IMR-90 (cell line): ENCODE data around the gene ISCA1. TPM values are rescaled to one million over a fixed set of nuclear protein-coding genes. Genes with fewer than 3 reads are reported as not detected.

Experiments
- ATAC-seq: fragments of 200-7000 bp; cut with Tn5 transposase; 2 replicates; pipeline ENCODE4 v1.9.1; 2020; ENCODE audit warnings: low read depth, mild to moderate bottlenecking, moderate library complexity
- BruUV-seq: library from RNA; stranded (reverse); fragments of 400-500 nt; replicated peaks from 2 replicates; lab custom pipeline; 2021; lab: Mats Ljungman, UMichigan
- CTCF ChIA-PET: fragments of 300-600 bp; formaldehyde crosslinking; extraction: SDS; loops from one replicate; lab custom pipeline; 2021; ENCODE audit warnings: antibody characterized with exemption; lab: Yijun Ruan, JAX
- POLR2A ChIA-PET: fragments of 300-600 bp; sonication (Branson Sonifier 250); formaldehyde crosslinking; loops from one replicate; lab custom pipeline; 2022; ENCODE audit warnings: antibody characterized with exemption; ENCODE audit not compliant: unreplicated experiment; lab: Charles Lee
- DNase-seq: peaks from one replicate; pipeline ENCODE4 v3.0.0; 2013
- H2AFZ ChIP-seq: replicated peaks from 2 replicates; pipeline ENCODE3; 2013; ENCODE audit warnings: low read length, mild to moderate bottlenecking; ENCODE audit not compliant: poor library complexity
- H2AK5ac ChIP-seq: 2 replicates; pipeline ENCODE4 v1.6.1; 2013; ENCODE audit warnings: low read depth, low read length, inconsistent platforms
- H2AK9ac ChIP-seq: replicated peaks from 2 replicates; pipeline ENCODE3; 2013; ENCODE audit warnings: mild to moderate bottlenecking, low read depth, low read length, moderate library complexity; ENCODE audit not compliant: poor library complexity
- H2BK120ac ChIP-seq: 2 replicates; pipeline ENCODE4 v1.6.1; 2013; ENCODE audit warnings: low read depth, low read length, inconsistent platforms
- H2BK15ac ChIP-seq: 3 replicates; pipeline ENCODE4 v1.6.1; 2013; ENCODE audit warnings: low read depth, low read length, inconsistent platforms
- H2BK20ac ChIP-seq: 2 replicates; pipeline ENCODE4 v1.6.1; 2013; ENCODE audit warnings: low read depth, mild to moderate bottlenecking, inconsistent platforms, low read length, moderate library complexity
- H2BK5ac ChIP-seq: 2 replicates; pipeline ENCODE4 v1.6.1; 2013; ENCODE audit warnings: mild to moderate bottlenecking, low read depth, low read length, inconsistent platforms; ENCODE audit not compliant: poor library complexity, severe bottlenecking
- H3K14ac ChIP-seq: replicated peaks from 2 replicates; pipeline ENCODE4 v1.6.1; 2013; ENCODE audit warnings: low read depth, low read length, inconsistent platforms
- H3K18ac ChIP-seq: 2 replicates; pipeline ENCODE4 v1.6.1; 2013; ENCODE audit warnings: low read depth, low read length, control low read depth
- H3K23ac ChIP-seq: 2 replicates; pipeline ENCODE4 v1.6.1; 2013; ENCODE audit warnings: low read depth, low read length, inconsistent platforms
- H3K27ac ChIP-seq: 2 replicates; pipeline ENCODE4 v1.5.1; 2013; ENCODE audit warnings: mild to moderate bottlenecking, control low read depth, low read length; ENCODE audit not compliant: insufficient read depth
- H3K27me3 ChIP-seq: 2 replicates; pipeline ENCODE4 v1.6.1; 2013; ENCODE audit warnings: low read length; ENCODE audit not compliant: control insufficient read depth, insufficient read depth
- H3K36me3 ChIP-seq: 2 replicates; pipeline ENCODE4 v1.6.1; 2013; ENCODE audit warnings: low read length, mixed read lengths; ENCODE audit not compliant: control insufficient read depth, insufficient read depth
- H3K4ac ChIP-seq: 2 replicates; pipeline ENCODE4 v1.6.1; 2013; ENCODE audit warnings: low read depth, low read length, inconsistent platforms
- H3K4me1 ChIP-seq: 2 replicates; pipeline ENCODE4 v1.6.1; 2013; ENCODE audit warnings: low read length, mixed read lengths; ENCODE audit not compliant: control insufficient read depth, insufficient read depth
- H3K4me2 ChIP-seq: 2 replicates; pipeline ENCODE4 v1.6.1; 2013; ENCODE audit warnings: low read depth, mild to moderate bottlenecking, control low read depth, low read length, moderate library complexity
- H3K4me3 ChIP-seq: 2 replicates; pipeline ENCODE4 v1.5.1; 2013; ENCODE audit warnings: low read depth, mild to moderate bottlenecking, control low read depth, low read length, moderate library complexity; ENCODE audit not compliant: insufficient read depth
- H3K56ac ChIP-seq: 2 replicates; pipeline ENCODE4 v1.6.1; 2013; ENCODE audit warnings: low read length, inconsistent platforms; ENCODE audit not compliant: insufficient read depth; ENCODE audit errors: extremely low read depth
- H3K79me1 ChIP-seq, 2 experiments: 2 replicates each; pipeline ENCODE4 v1.6.1; 2013; ENCODE audit warnings: low read length in 2 of 2, inconsistent platforms in 1 of 2, low read depth in 1 of 2
- H3K9ac ChIP-seq: 2 replicates; pipeline ENCODE4 v1.6.1; 2013; ENCODE audit warnings: low read depth, low read length, control low read depth
- H3K9me1 ChIP-seq: 2 replicates; pipeline ENCODE4 v1.6.1; 2013; ENCODE audit warnings: low read length, inconsistent platforms; ENCODE audit not compliant: insufficient read depth
- H3K9me3 ChIP-seq: 2 replicates; pipeline ENCODE4 v1.6.1; 2013; ENCODE audit warnings: low read length; ENCODE audit not compliant: control insufficient read depth, insufficient read depth
- H4K20me1 ChIP-seq: 2 replicates; pipeline ENCODE4 v1.6.1; 2013; ENCODE audit warnings: low read length, inconsistent platforms; ENCODE audit not compliant: insufficient read depth
- H4K5ac ChIP-seq: 2 replicates; pipeline ENCODE4 v1.6.1; 2013; ENCODE audit warnings: mild to moderate bottlenecking, low read depth, low read length, control low read depth
- H4K8ac ChIP-seq, 2 experiments: 2 replicates each; pipeline ENCODE4 v1.6.1; 2013; ENCODE audit warnings: low read depth in 2 of 2, low read length in 2 of 2, control low read depth in 1 of 2, inconsistent platforms in 1 of 2
- H4K91ac ChIP-seq: 2 replicates; pipeline ENCODE4 v1.6.1; 2013; ENCODE audit warnings: low read depth, low read length, inconsistent platforms; ENCODE audit not compliant: insufficient read depth
- BHLHE40 ChIP-seq: fragments of 150-350 bp; IDR thresholded peaks from 2 replicates; pipeline ENCODE4 v1.6.1; 2016; ENCODE audit warnings: mild to moderate bottlenecking, low read depth, low read length
- CEBPB ChIP-seq: IDR thresholded peaks from 2 replicates; pipeline ENCODE4 v1.6.1; 2012; ENCODE audit warnings: low read depth, low read length, improper control_type of control experiment
- FOS ChIP-seq: fragments of 150-350 bp; IDR thresholded peaks from 2 replicates; pipeline ENCODE4 v1.6.1; 2016; ENCODE audit warnings: low read depth, low read length
- MAZ ChIP-seq: IDR thresholded peaks from 2 replicates; pipeline ENCODE4 v1.6.1; 2012; ENCODE audit warnings: low read depth, mild to moderate bottlenecking, low read length, improper control_type of control experiment, moderate library complexity, borderline replicate concordance
- MXI1 ChIP-seq: IDR thresholded peaks from 2 replicates; pipeline ENCODE4 v1.6.1; 2012; ENCODE audit warnings: low read depth, mild to moderate bottlenecking, low read length, moderate library complexity, borderline replicate concordance
- NFE2L2 ChIP-seq: fragments of 150-350 bp; IDR thresholded peaks from 2 replicates; pipeline ENCODE4 v1.6.1; 2016; ENCODE audit warnings: low read depth, mild to moderate bottlenecking, low read length
- WGBS, 2 experiments: methylation state at CpG; one replicate each; pipeline versions ENCODE4 v1.1.5 to v1.1.7; 2013; ENCODE audit warnings: missing lambda C conversion rate in 2 of 2; ENCODE audit not compliant: insufficient read length in 1 of 2; ENCODE audit errors: extremely low coverage in 2 of 2; 5-methylcytosine and 5-hydroxymethylcytosine counted together
- dilution Hi-C: fragments of 300-500 bp; cut with HindIII; formaldehyde crosslinking; loops from one replicate; pipeline ENCODE4 v1.14.3; 2018; ENCODE audit warnings: low sequenced_read_pairs; ENCODE audit not compliant: unreplicated experiment
- in situ Hi-C: fragments of 300-500 bp; cut with MboI; formaldehyde crosslinking; loops from 3 replicates; pipeline ENCODE4 v1.14.3; 2019; ENCODE audit warnings: low sequenced_read_pairs, inconsistent platforms, mixed read lengths
- intact Hi-C: fragments of 100-400 bp; cut with micrococcal nuclease; formaldehyde crosslinking; loops from 2 replicates; pipeline ENCODE4 v1.10.0; 2022
- polyA plus RNA-seq, 3 experiments: library from polyadenylated mRNA; depleted of rRNA; stranded (reverse); fragments of >200 nt; gene quantifications; 2 replicates each; pipeline ENCODE4 v1.2.3, GENCODE V29; 2012; ENCODE audit warnings: low replicate concordance in 1 of 3
- total RNA-seq: library from RNA; depleted of rRNA; stranded (reverse); fragments of >200 nt; gene quantifications from 2 replicates; pipeline ENCODE4 v1.2.3, GENCODE V29; 2012

Gene ISCA1
- total and polyA plus RNA-seq, 2 of the 4 experiments (the other 2 are of a cell fraction), result 14.7 to 15.1 TPM

DNA sequence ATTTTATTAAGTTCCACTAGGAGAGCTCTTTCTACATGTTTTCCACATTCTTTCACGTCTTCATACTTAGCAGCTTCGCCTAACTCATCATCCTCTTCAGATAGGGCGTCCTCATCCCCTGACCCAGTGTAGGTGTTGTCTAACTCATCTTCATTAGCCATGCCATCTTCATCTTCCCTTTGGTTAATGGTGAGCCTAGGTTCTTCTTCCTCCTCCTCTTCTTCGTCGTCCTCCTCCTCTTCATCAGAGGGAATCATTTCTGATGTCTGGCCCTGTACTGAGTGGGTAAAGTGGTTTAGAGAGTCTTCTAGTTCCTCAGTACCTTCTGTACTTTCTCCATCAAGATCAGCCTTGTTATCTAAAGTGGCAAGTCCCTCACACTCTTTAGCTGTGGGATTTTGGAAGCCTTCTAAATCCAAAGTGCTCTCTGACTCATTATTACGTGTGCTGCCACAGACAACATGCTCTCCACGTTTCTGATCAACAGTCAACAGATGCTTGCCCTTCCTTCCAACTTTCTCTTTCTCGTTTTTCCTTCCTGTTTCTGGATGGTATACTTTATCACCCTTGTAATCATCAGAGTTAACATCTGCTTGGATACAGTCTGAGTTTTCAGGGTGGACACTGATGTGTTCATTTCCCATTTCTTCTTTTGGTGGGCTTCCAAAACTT, 40.8 kb upstream of the ISCA1 start:
- Histone ChIP-seq H2BK20ac (peak overlapping the region; percentile 14; the same call in 1 of the 2 replicates), H3K14ac (peak overlapping the region; percentile 33; the same call in 1 of the 2 replicates), H4K91ac (peak overlapping the region; percentile 75), H4K5ac (peak overlapping the region; percentile 85; the same call in 1 of the 2 replicates), H3K9me1 (peaks cover 5% of the 10 kb centered on the region; the same call in 1 of the 2 replicates), H3K9me3 (no peaks in the 10 kb centered on the region), H3K18ac (peak overlapping the region; percentile 87; the same call in 1 of the 2 replicates), H2BK120ac (peak overlapping the region; percentile 40; the same call in 1 of the 2 replicates), H3K23ac (peak overlapping the region; percentile 38; the same call in 1 of the 2 replicates), H3K56ac (no peak overlapping the region), H3K4me3 (no peak overlapping the region), H3K4me2 (peak overlapping the region; percentile 8; the same call in 1 of the 2 replicates), H3K9ac (no peak overlapping the region), H4K20me1 (no peaks in the 10 kb centered on the region), H2BK15ac (peak overlapping the region; percentile 68; the same call in 1 of the 3 replicates), H3K27ac (no peak overlapping the region), H2AFZ (no peak overlapping the region), H2AK9ac (peak overlapping the region; percentile 55), H3K27me3 (no peaks in the 10 kb centered on the region), H4K8ac (peak overlapping the region in 1 of 2 experiments; percentile 11; a peak in 1 of 4 replicates), H3K79me1 (peaks cover 7 to 17% of the 10 kb centered on the region in 2 experiments; a peak in 3 of 4 replicates), H3K36me3 (peaks cover 30% of the 10 kb centered on the region), H2AK5ac (0 out of 2 replicates have a peak overlapping the region, but pooled peaks have one; percentile 52), H3K4me1 (peaks cover 15% of the 10 kb centered on the region), H3K4ac (peak overlapping the region; percentile 66), H2BK5ac (peak overlapping the region; percentile 75)
- CTCF ChIA-PET, result no interaction called here
- WGBS, 2 experiments, result no CpG with 5 or more reads among the region's 8 CpGs
- DNase-seq (peak; percentile 83), ATAC-seq (no peak; the same call in 1 of the 2 replicates)
- intact Hi-C loops, result loop anchor here (5.0 kb wide), 1 partner anchor 36 kb away; no protein-coding TSS in a partner anchor
- in situ Hi-C loops, result no loop called here
- dilution Hi-C loops, result no loop called here
- TF ChIP-seq MXI1 (peak; percentile 82; the same call in 1 of the 2 replicates), BHLHE40 (peak; percentile 75; the same call in 1 of the 2 replicates), FOS (peak; percentile 60; the same call in 1 of the 2 replicates), NFE2L2 (no peak), CEBPB (no peak), MAZ (no peak)
- TSS peak; percentile 93 for BruUV-seq
- POLR2A ChIA-PET, result no interaction called here
